ENCODE results near the gene IFT88. TPM values are rescaled to one million over a fixed set of nuclear protein-coding genes. Genes with fewer than 3 reads are reported as not detected.

IFT88 gene
- total RNA-seq (2022; extraction: Qiagen RNA extraction), result 8.0 to 10.7 TPM (median 9.2 TPM) in 5 replicates

GRCh38 chr13:20566898-20567874 is at the start of gene IFT88:
Gene IFT88, plus strand, starts transcription at chr13:20567157. Its CDS starts 7,229 bp downstream, at chr13:20574386.

GRCh38 chr13:20525601-20526544 is 41.1 kb upstream of the IFT88 start, which contains the start of gene CRYL1:
Gene CRYL1, minus strand, starts transcription at chr13:20525857. Its CDS starts 63 bp downstream, at chr13:20525794.

GRCh38 chr13:20702915-20703779 is 136.2 kb downstream of the IFT88 start, which contains the start of gene IL17D:
Gene IL17D, plus strand, starts transcription at chr13:20703699. Its CDS starts 303 bp downstream, at chr13:20704002.

Other genes starting within 250 kb of the IFT88 start
- gene CRYL1, start 41.3 kb upstream of the IFT88 start, total RNA-seq (2022; extraction: Qiagen RNA extraction), result 5.1 to 6.7 TPM (median 6.2 TPM) in 5 replicates
- gene IL17D, start 136.5 kb downstream of the IFT88 start, total RNA-seq (2022; extraction: Qiagen RNA extraction), result 0.99 to 1.5 TPM (median 1.2 TPM) in 5 replicates
- gene EEF1AKMT1, start 206.8 kb downstream of the IFT88 start, total RNA-seq (2022; extraction: Qiagen RNA extraction), result 4.0 to 4.6 TPM (median 4.5 TPM) in 5 replicates